Osteocyte (in vitro differentiated cells): ENCODE data around the gene SOST. TPM values are rescaled to one million over a fixed set of nuclear protein-coding genes. Genes with fewer than 3 reads are reported as not detected.
"Not testable (repeated sequence)": the region's sequence is repeated elsewhere in the genome, so short reads cannot be mapped to it uniquely, and the experiment has no call there.

ENCODE experiments used
- DNase-seq: peaks from one replicate; pipeline ENCODE4 v3.0.0; 2021; ENCODE audit warnings: mixed read lengths; ENCODE audit not compliant: unreplicated experiment; ENCODE audit errors: extremely low spot score
- H3K27ac Mint-ChIP-seq: one replicate; pipeline ENCODE4 v1.8.0; 2021; ENCODE audit warnings: mild to moderate bottlenecking, mixed read lengths; ENCODE audit not compliant: unreplicated experiment
- H3K27me3 Mint-ChIP-seq: one replicate; pipeline ENCODE4 v1.8.0; 2021; ENCODE audit warnings: mixed read lengths; ENCODE audit not compliant: unreplicated experiment
- H3K36me3 Mint-ChIP-seq: one replicate; pipeline ENCODE4 v1.8.0; 2021; ENCODE audit warnings: mixed read lengths; ENCODE audit not compliant: unreplicated experiment
- H3K4me1 Mint-ChIP-seq: one replicate; pipeline ENCODE4 v1.8.0; 2021; ENCODE audit warnings: mixed read lengths; ENCODE audit not compliant: unreplicated experiment
- H3K4me3 Mint-ChIP-seq: one replicate; pipeline ENCODE4 v1.8.0; 2021; ENCODE audit warnings: mild to moderate bottlenecking, moderate library complexity, mixed read lengths; ENCODE audit not compliant: unreplicated experiment
- H3K9me3 Mint-ChIP-seq: one replicate; pipeline ENCODE4 v1.8.0; 2021; ENCODE audit warnings: mixed read lengths; ENCODE audit not compliant: unreplicated experiment
- total RNA-seq: library from RNA; stranded (reverse); gene quantifications from 2 replicates; pipeline ENCODE4 v1.2.1, GENCODE V29; 2021
- TF ChIP-seq, protein P1 (sequence below): fragments of 200-600 bp; sonication (generic); IDR thresholded peaks from 2 replicates; pipeline ENCODE4 v1.5.0; 2021; ENCODE audit warnings: antibody characterized with exemption, mild to moderate bottlenecking, moderate library complexity

Gene SOST
- total RNA-seq, 1 donor from 2014 or later = not detected

DNA sequence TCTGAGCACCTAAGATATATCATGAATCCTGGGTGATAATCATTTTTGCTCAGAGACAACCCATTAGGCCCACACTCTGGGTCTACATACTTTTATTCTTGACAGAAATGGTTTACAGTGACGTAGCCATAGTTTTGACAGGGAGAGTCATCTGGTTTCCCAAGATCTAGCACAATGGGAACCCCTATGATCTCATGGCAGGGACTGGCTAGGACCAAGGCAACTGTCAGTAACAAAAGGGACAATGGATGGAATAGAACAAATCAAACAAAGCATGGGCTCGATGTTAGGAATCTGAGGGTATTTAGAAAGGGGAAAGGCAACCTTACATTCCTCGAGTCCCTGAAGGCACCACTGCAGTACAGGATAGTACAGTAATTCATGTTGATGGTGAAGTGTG lies 42.1 kb upstream of the SOST start:
- Mint-ChIP-seq H3K4me3 (no peak overlapping the region), H3K36me3 (peaks cover 15% of the 10 kb centered on the region), H3K9me3 (peaks cover 5% of the 10 kb centered on the region), H3K27me3 (peaks cover 5% of the 10 kb centered on the region), H3K27ac (no peak overlapping the region), H3K4me1 (no peaks in the 10 kb centered on the region)
- TF ChIP-seq, protein P1, sequence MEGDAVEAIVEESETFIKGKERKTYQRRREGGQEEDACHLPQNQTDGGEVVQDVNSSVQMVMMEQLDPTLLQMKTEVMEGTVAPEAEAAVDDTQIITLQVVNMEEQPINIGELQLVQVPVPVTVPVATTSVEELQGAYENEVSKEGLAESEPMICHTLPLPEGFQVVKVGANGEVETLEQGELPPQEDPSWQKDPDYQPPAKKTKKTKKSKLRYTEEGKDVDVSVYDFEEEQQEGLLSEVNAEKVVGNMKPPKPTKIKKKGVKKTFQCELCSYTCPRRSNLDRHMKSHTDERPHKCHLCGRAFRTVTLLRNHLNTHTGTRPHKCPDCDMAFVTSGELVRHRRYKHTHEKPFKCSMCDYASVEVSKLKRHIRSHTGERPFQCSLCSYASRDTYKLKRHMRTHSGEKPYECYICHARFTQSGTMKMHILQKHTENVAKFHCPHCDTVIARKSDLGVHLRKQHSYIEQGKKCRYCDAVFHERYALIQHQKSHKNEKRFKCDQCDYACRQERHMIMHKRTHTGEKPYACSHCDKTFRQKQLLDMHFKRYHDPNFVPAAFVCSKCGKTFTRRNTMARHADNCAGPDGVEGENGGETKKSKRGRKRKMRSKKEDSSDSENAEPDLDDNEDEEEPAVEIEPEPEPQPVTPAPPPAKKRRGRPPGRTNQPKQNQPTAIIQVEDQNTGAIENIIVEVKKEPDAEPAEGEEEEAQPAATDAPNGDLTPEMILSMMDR = no peak
- DNase-seq = no peak

DNA sequence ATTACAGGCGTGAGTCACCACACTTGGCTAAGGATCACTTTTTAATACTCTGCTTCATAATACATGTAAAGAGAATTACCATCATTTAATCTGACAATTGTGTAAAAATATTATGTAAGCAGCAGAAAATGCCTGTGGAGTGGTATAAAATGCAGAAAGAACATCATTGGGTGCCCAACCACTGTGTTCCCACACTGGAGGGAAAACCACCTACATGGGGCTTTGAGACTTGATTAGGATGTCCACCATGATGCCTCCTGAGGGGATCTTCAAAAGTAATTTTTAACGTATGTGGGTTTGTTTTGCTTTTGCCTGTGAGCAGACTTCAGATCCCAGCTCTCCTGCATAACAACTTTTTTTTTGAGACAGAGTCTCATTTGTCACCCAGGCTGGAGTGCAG lies 40.5 kb upstream of the SOST start:
- Mint-ChIP-seq H3K4me3 (no peak overlapping the region), H3K36me3 (peaks cover 10% of the 10 kb centered on the region), H3K9me3 (no peaks in the 10 kb centered on the region), H3K27me3 (peaks cover 15% of the 10 kb centered on the region), H3K4me1 (no peaks in the 10 kb centered on the region), H3K27ac (no peak overlapping the region)
- DNase-seq = no peak
- TF ChIP-seq, protein P1 = no peak

DNA sequence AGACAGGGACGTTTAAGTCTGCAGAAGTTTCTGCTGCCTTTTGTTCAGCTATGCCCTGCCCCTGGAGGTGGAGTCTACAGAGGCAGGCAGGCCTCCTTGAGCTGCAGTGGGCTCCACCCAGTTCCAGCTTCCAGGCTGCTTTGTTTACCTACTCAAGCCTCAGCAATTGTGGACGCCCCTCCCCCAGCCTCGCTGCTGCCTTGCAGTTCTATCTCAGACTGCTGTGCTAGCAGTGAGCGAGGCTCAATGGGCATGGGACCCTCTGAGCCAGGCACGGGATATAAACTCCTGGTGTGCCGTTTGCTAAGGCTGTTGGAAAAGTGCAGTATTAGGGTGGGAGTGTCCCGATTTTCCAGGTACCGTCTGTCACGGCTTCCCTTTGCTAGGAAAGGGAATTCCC lies 39.4 kb upstream of the SOST start:
- DNase-seq, H3K4me3 Mint-ChIP-seq, H3K4me1 Mint-ChIP-seq, H3K36me3 Mint-ChIP-seq, H3K27ac Mint-ChIP-seq, H3K9me3 Mint-ChIP-seq: not testable (repeated sequence)
- peaks cover 17% of the 10 kb centered on the region for H3K27me3 Mint-ChIP-seq

DNA sequence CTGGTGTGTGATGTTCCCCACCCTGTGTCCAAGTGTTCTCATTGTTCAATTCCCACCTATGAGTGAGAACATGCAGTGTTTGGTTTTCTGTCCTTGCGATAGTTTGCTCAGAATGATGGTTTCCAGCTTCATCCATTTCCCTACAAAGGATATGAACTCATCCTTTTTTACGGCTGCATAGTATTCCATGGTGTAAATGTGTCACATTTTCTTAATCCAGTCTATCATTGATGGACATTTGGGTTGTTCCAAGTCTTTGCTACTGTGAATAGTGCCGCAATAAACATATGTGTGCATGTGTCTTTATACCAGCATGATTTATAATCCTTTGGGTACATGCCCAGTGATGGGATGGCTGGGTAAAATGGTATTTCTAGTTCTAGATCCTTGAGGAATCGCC lies 34.1 kb upstream of the SOST start:
- not testable (repeated sequence) for H3K36me3 Mint-ChIP-seq, H3K4me1 Mint-ChIP-seq, DNase-seq, H3K27ac Mint-ChIP-seq, H3K4me3 Mint-ChIP-seq, H3K9me3 Mint-ChIP-seq
- H3K27me3 Mint-ChIP-seq = peaks cover 20% of the 10 kb centered on the region

DNA sequence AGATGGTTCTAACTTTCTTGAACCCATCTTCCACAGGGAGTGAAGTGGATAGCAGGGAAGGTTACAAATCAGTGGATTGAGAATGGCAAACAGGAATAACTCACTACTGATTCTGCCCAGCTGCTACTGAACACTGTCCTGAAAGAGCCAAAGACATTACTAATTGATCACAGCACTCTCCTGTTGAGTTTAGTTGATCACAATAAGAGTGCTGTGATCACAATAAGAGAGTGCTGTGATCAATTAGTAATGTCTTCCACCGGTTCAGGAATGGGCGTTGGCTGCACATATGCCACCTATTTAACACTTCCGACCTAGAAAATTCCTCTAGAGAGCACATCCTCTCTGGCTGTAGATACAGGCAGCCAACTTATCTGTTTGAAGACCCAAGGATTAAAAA lies 33.0 kb upstream of the SOST start:
- Mint-ChIP-seq H3K4me3 (no peak overlapping the region), H3K27me3 (peaks cover 21% of the 10 kb centered on the region)
- DNase-seq = no peak

DNA sequence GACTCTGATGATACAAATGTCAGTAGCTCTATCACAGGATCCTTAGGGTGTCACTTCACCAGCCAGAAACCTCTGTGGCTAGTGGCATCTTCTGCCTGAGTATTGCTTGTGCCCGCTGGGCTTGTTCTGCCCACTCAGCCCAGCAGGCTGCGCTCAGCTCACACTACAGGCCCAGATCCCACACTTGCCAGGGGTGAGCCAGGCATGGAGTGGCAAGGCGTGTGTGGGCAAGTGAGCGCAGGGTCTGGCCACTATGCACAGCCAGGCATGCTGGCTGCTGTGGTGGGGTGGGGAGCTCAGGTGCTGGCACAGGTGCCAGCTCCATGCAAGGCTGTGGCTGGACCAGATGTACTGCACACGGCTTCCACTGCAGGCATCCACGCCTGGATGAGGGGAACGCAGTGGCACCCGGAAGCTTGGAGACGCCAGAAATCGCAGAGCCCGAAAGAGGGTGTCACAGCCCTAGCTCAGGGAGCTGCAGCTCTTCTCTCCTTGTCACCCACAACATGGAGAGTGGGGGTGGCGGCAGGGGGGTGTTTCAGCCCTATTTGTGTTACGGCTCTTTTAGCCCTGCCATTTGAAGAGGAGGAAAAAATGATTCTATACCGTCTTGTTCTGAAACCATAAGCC lies 31.8 kb upstream of the SOST start:
- TF ChIP-seq, protein P1 = peak; percentile 26
- H3K27ac Mint-ChIP-seq = no peak overlapping the region
- H3K4me3 Mint-ChIP-seq = no peak overlapping the region
- no peaks in the 10 kb centered on the region for H3K9me3 Mint-ChIP-seq
- no peaks in the 10 kb centered on the region for H3K4me1 Mint-ChIP-seq
- no peak for DNase-seq
- H3K36me3 Mint-ChIP-seq = peaks cover 3% of the 10 kb centered on the region
- H3K27me3 Mint-ChIP-seq = peaks cover 16% of the 10 kb centered on the region

More for the DNA sequence above, 33.0 kb upstream of the SOST start:
- Mint-ChIP-seq H3K9me3 (no peaks in the 10 kb centered on the region), H3K36me3 (peaks cover 3% of the 10 kb centered on the region), H3K4me1 (no peaks in the 10 kb centered on the region), H3K27ac (no peak overlapping the region)
- TF ChIP-seq, protein P1 = no peak
